Transverse colon (tissue), 4 donors: ENCODE measurements around the gene PLCD1. TPM values are rescaled to one million over a fixed set of nuclear protein-coding genes. Genes with fewer than 3 reads are reported as not detected.

Experiments
- DNase-seq: peaks from one replicate; pipeline ENCODE4 v3.0.0-alpha.2; 2019
- H3K27ac ChIP-seq, 4 donors: fragments of 200-600 bp; sonication (generic); 2 replicates each; pipeline ENCODE4 v1.5.1; 2016 to 2018; ENCODE audit warnings: inconsistent platforms in 4 of 4
- H3K27me3 ChIP-seq: fragments of 200-600 bp; sonication (generic); 2 replicates; pipeline ENCODE4 v1.5.1; 2017; ENCODE audit warnings: inconsistent platforms
- H3K36me3 ChIP-seq, 4 donors: fragments of 200-600 bp; sonication (generic); 2 replicates each; pipeline ENCODE4 v1.5.1; 2017 to 2019; ENCODE audit warnings: inconsistent platforms in 4 of 4
- H3K4me1 ChIP-seq, 4 donors: fragments of 200-600 bp; sonication (generic); 2 replicates each; pipeline ENCODE4 v1.5.1; 2017 to 2020; ENCODE audit warnings: inconsistent platforms in 4 of 4
- H3K4me3 ChIP-seq, 4 donors: fragments of 200-600 bp; sonication (generic); 1 replicate in 1 of 4; 2 replicates in 3 of 4; pipeline versions ENCODE4 v1.5.1 to v1.6.1; 2017 to 2019; ENCODE audit warnings: inconsistent platforms in 4 of 4
- H3K9me3 ChIP-seq, 2 donors: fragments of 200-600 bp; sonication (generic); 2 replicates each; pipeline ENCODE4 v1.5.1; 2017 to 2019; ENCODE audit warnings: inconsistent platforms in 2 of 2
- CTCF ChIP-seq, 5 experiments: fragments of 200-600 bp in 3 of 5; fragments of 450-650 bp in 2 of 5; sonication (generic) in 3 of 5; IDR thresholded peaks; 1 replicate in 2 of 5; 2 replicates in 3 of 5; pipeline ENCODE4 v1.5.1; 2016 to 2017; ENCODE audit warnings: antibody characterized with exemption in 5 of 5, inconsistent platforms in 3 of 5, mild to moderate bottlenecking in 2 of 5, moderate library complexity in 1 of 5
- EP300 ChIP-seq: sonication (generic); formaldehyde crosslinking; IDR thresholded peaks from one replicate; pipeline ENCODE4 v1.6.1; 2017; ENCODE audit warnings: antibody characterized with exemption, low read depth
- POLR2A ChIP-seq: fragments of 450-650 bp; IDR thresholded peaks from one replicate; pipeline ENCODE4 v1.6.1; 2016; ENCODE audit warnings: antibody characterized with exemption, mild to moderate bottlenecking, moderate library complexity
- POLR2AphosphoS5 ChIP-seq, 3 donors: sonication (generic); formaldehyde crosslinking; IDR thresholded peaks; one replicate each; pipeline ENCODE4 v1.6.1; 2016; ENCODE audit warnings: antibody characterized with exemption in 3 of 3
- WGBS, 2 donors: methylation state at CpG; one replicate each; pipeline ENCODE4 v1.1.5; 2018; ENCODE audit warnings: low coverage in 1 of 2; 5-methylcytosine and 5-hydroxymethylcytosine counted together
- in situ Hi-C, 4 donors: fragments of 200-750 bp; cut with MboI; loops; one replicate each; pipeline versions ENCODE4 v1.15.0 to v1.15.1; 2017; ENCODE audit warnings: low sequenced_read_pairs in 3 of 4, low pct_ligation_motif_present in 1 of 4, low pct_unique_long_range_greater_than_20kb in 1 of 4
- intact Hi-C: fragments of 100-400 bp; cut with DNase I; formaldehyde crosslinking; loops from one replicate; pipeline ENCODE4 v1.15.1; 2023; ENCODE audit warnings: low total_unique reads
- total RNA-seq, 4 donors: library from RNA; depleted of rRNA; stranded (reverse); fragments of >200 nt; gene quantifications; one replicate each; pipeline ENCODE4 v1.1.0, GENCODE V29; 2016

PLCD1 gene
- total RNA-seq, 4 donors from 2014 or later: 21.1 to 126 (median 91.4) TPM

- in situ Hi-C loops: no loop called here
- no peak for DNase-seq
- 98 to 100% methylated on average over 4 to 6 of the region's 6 CpGs for WGBS, 2 donors
- H3K9me3 ChIP-seq: no peaks in the 10 kb centered on the region
- no peaks in the 10 kb centered on the region for H3K27me3 ChIP-seq
- intact Hi-C loops: no loop called here
- H3K4me1 ChIP-seq: peaks cover 28 to 55% (median 49%) of the 10 kb centered on the region in 4 donors
- H3K36me3 ChIP-seq: peaks cover 0 to 7% (median 0%) of the 10 kb centered on the region in 4 donors
- TF ChIP-seq POLR2AphosphoS5 (IDR thresholded peaks at IDR 0.05) (no peak), EP300 (no peak), CTCF (IDR thresholded peaks at IDR 0.05) (no peak), POLR2A (no peak)
- no peak overlapping the region for H3K4me3 ChIP-seq
- H3K27ac ChIP-seq: no peak overlapping the region
Observed at GRCh38 chr3:38000965-38001455, 28.4 kb downstream of the PLCD1 start.

- no peak for DNase-seq
- in situ Hi-C loops: no loop called here
- TF ChIP-seq EP300 (no peak), POLR2A (no peak), POLR2AphosphoS5 (IDR thresholded peaks at IDR 0.05) (no peak), CTCF (IDR thresholded peaks at IDR 0.05) (no peak)
- Histone ChIP-seq H3K36me3 (peaks cover 0 to 7% (median 0%) of the 10 kb centered on the region in 4 donors), H3K27ac (no peak overlapping the region), H3K9me3 (no peaks in the 10 kb centered on the region), H3K4me1 (peaks cover 25 to 51% (median 46%) of the 10 kb centered on the region in 4 donors), H3K4me3 (no peak overlapping the region), H3K27me3 (no peaks in the 10 kb centered on the region)
- intact Hi-C loops: no loop called here
- WGBS, 2 donors: 95 to 100% methylated on average over 3 to 6 of the region's 6 CpGs
Observed at GRCh38 chr3:38000242-38000916, 29.1 kb downstream of the PLCD1 start.

- in situ Hi-C loops: no loop called here
- Histone ChIP-seq H3K4me3 (no peak overlapping the region), H3K4me1 (peaks cover 20 to 51% (median 43%) of the 10 kb centered on the region in 4 donors), H3K27me3 (no peaks in the 10 kb centered on the region), H3K36me3 (peaks cover 0 to 7% (median 0%) of the 10 kb centered on the region in 4 donors), H3K9me3 (no peaks in the 10 kb centered on the region), H3K27ac (peak overlapping the region in 1 of 4 donors; percentile 24)
- WGBS, 2 donors: 96% methylated on average over 6 of the region's 6 CpGs; no CpG with 5 or more reads in 1 of the 2 donors
- TF ChIP-seq CTCF (IDR thresholded peaks at IDR 0.05) (no peak), EP300 (no peak), POLR2A (no peak), POLR2AphosphoS5 (IDR thresholded peaks at IDR 0.05) (no peak)
- intact Hi-C loops: no loop called here
- DNase-seq: no peak
Observed at GRCh38 chr3:37999836-38000235, 29.6 kb downstream of the PLCD1 start.

- intact Hi-C loops (no loop called here), in situ Hi-C loops (no loop called here)
- DNase-seq: no peak
- no peak for TF ChIP-seq CTCF (IDR thresholded peaks at IDR 0.05)
- TF ChIP-seq POLR2AphosphoS5 (IDR thresholded peaks at IDR 0.05): no peak
- TF ChIP-seq EP300: no peak
- TF ChIP-seq POLR2A: no peak
- 69% methylated on average over 6 of the region's 6 CpGs; no CpG with 5 or more reads in 1 of the 2 donors for WGBS, 2 donors
- peaks cover 0 to 7% (median 0%) of the 10 kb centered on the region in 4 donors for H3K36me3 ChIP-seq
- H3K4me1 ChIP-seq: peaks cover 23 to 51% (median 48%) of the 10 kb centered on the region in 4 donors
- no peaks in the 10 kb centered on the region for H3K27me3 ChIP-seq
- H3K4me3 ChIP-seq: peak overlapping the region in 2 of 4 donors; percentile 24 to 47
- no peaks in the 10 kb centered on the region for H3K9me3 ChIP-seq
- peak overlapping the region; percentile 81 to 93 (median 89) for H3K27ac ChIP-seq
Observed at GRCh38 chr3:37997791-37998370, 31.6 kb downstream of the PLCD1 start.
